Spleen (tissue), 7 donors: ENCODE results near the gene CD300E.

Experiments used
- POLR2A ChIP-seq, 3 donors: fragments of 450-650 bp; IDR thresholded peaks; one replicate each; pipeline ENCODE4 v1.5.1; 2017; ENCODE audit warnings: antibody characterized with exemption in 3 of 3, mild to moderate bottlenecking in 1 of 3
- POLR2AphosphoS5 ChIP-seq, 3 donors: sonication (generic); formaldehyde crosslinking; IDR thresholded peaks; one replicate each; pipeline ENCODE4 v1.5.1; 2017; ENCODE audit warnings: antibody characterized with exemption in 3 of 3
- TF ChIP-seq, protein P1 (sequence below), 11 experiments: fragments of 200-600 bp in 7 of 11; fragments of 450-650 bp in 4 of 11; sonication (generic) in 4 of 11; IDR thresholded peaks in 8 of 11; conservative IDR thresholded peaks in 3 of 11; 1 replicate in 7 of 11; 2 replicates in 4 of 11; pipeline versions ENCODE4 v1.4.0 to v1.8.0; 2016 to 2021; ENCODE audit warnings: antibody characterized with exemption in 11 of 11, inconsistent platforms in 4 of 11, mild to moderate bottlenecking in 1 of 11
- donor health status: DM: no; HTN: no; CAD: no; lungs with moderate emphysema.
- donor health status: DM: no; HTN: no; CAD: no.
- donor health status: DM: no; HTN: no; CAD: no.

GRCh38 chr17:74637265-74637664 lies 13.7 kb upstream of the CD300E start:
- TF ChIP-seq, protein P1, sequence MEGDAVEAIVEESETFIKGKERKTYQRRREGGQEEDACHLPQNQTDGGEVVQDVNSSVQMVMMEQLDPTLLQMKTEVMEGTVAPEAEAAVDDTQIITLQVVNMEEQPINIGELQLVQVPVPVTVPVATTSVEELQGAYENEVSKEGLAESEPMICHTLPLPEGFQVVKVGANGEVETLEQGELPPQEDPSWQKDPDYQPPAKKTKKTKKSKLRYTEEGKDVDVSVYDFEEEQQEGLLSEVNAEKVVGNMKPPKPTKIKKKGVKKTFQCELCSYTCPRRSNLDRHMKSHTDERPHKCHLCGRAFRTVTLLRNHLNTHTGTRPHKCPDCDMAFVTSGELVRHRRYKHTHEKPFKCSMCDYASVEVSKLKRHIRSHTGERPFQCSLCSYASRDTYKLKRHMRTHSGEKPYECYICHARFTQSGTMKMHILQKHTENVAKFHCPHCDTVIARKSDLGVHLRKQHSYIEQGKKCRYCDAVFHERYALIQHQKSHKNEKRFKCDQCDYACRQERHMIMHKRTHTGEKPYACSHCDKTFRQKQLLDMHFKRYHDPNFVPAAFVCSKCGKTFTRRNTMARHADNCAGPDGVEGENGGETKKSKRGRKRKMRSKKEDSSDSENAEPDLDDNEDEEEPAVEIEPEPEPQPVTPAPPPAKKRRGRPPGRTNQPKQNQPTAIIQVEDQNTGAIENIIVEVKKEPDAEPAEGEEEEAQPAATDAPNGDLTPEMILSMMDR (IDR thresholded peaks at IDR 0.05 in 8 of 11, conservative IDR thresholded peaks at IDR 0.05 in 3 of 11), result no peak
- TF ChIP-seq POLR2A (IDR thresholded peaks at IDR 0.05) (no peak), POLR2AphosphoS5 (IDR thresholded peaks at IDR 0.05) (no peak)
